ENCODE data around the gene GNL3.
"Not testable (repeated sequence)": the region's sequence is repeated elsewhere in the genome, so short reads cannot be mapped to it uniquely, and the experiment has no call there.

The GNL3 gene

GRCh38 chr3:52724511-52724910 is 38.7 kb downstream of the GNL3 start:
- Histone ChIP-seq H3K4me3 (ENCODE audit: low read depth, low read length, poor library complexity, severe bottlenecking) (no peak overlapping the region), H3K9me2 (ENCODE audit: low read depth, low read length) (no peaks in the 10 kb centered on the region), H3K27ac (ENCODE audit: low read depth, low read length, poor library complexity, severe bottlenecking) (no peak overlapping the region), H3K4me1 (ENCODE audit: insufficient read depth, low read length, severe bottlenecking) (no peaks in the 10 kb centered on the region), H3K27me3 (ENCODE audit: insufficient read depth, low read length) (no peaks in the 10 kb centered on the region), H3K9me3 (ENCODE audit: low read length) (peaks cover 6% of the 10 kb centered on the region; the same call in 1 of the 2 replicates), H3K9ac (ENCODE audit: low read length) (no peak overlapping the region), H3K79me2 (ENCODE audit: insufficient read depth, low read length) (no peaks in the 10 kb centered on the region), H3K36me3 (ENCODE audit: insufficient read depth, low read length) (peaks cover 13% of the 10 kb centered on the region), H3K4me2 (ENCODE audit: low read length) (no peak overlapping the region), H3F3A (ENCODE audit: insufficient read depth, low read length) (no peaks in the 10 kb centered on the region), H4K20me1 (ENCODE audit: insufficient read depth, low read length) (no peaks in the 10 kb centered on the region), H2AFZ (ENCODE audit: low read length) (no peak overlapping the region)
- no peak for TF ChIP-seq CTCF (IDR thresholded peaks at IDR 0.05; ENCODE audit: low read length)
- TF ChIP-seq EZH2 (IDR thresholded peaks at IDR 0.05; ENCODE audit: borderline replicate concordance, low read length) = no peak

- H3K9me2 ChIP-seq (ENCODE audit: low read depth, low read length); H3K4me2 ChIP-seq (ENCODE audit: low read length); H4K20me1 ChIP-seq (ENCODE audit: insufficient read depth, low read length); H3K4me1 ChIP-seq (ENCODE audit: insufficient read depth, low read length, severe bottlenecking); H3K27me3 ChIP-seq (ENCODE audit: insufficient read depth, low read length); H3K79me2 ChIP-seq (ENCODE audit: insufficient read depth, low read length); H3K9ac ChIP-seq (ENCODE audit: low read length); H3K27ac ChIP-seq (ENCODE audit: low read depth, low read length, poor library complexity, severe bottlenecking); H3K4me3 ChIP-seq (ENCODE audit: low read depth, low read length, poor library complexity, severe bottlenecking); H2AFZ ChIP-seq (ENCODE audit: low read length); H3F3A ChIP-seq (ENCODE audit: insufficient read depth, low read length): not testable (repeated sequence)
- Histone ChIP-seq H3K36me3 (ENCODE audit: insufficient read depth, low read length) (peaks cover 35% of the 10 kb centered on the region), H3K9me3 (ENCODE audit: low read length) (peaks cover 20% of the 10 kb centered on the region)
Measured at GRCh38 chr3:52728753-52729152, 42.9 kb downstream of the GNL3 start.

GRCh38 chr3:52730681-52731080 is 44.8 kb downstream of the GNL3 start:
- Histone ChIP-seq H3K4me1 (ENCODE audit: insufficient read depth, low read length, severe bottlenecking) (no peaks in the 10 kb centered on the region), H3K27ac (ENCODE audit: low read depth, low read length, poor library complexity, severe bottlenecking) (no peak overlapping the region), H3K36me3 (ENCODE audit: insufficient read depth, low read length) (peaks cover 53% of the 10 kb centered on the region), H3K9me3 (ENCODE audit: low read length) (peaks cover 20% of the 10 kb centered on the region), H3F3A (ENCODE audit: insufficient read depth, low read length) (no peaks in the 10 kb centered on the region), H3K4me3 (ENCODE audit: low read depth, low read length, poor library complexity, severe bottlenecking) (no peak overlapping the region), H3K4me2 (ENCODE audit: low read length) (no peak overlapping the region), H3K9me2 (ENCODE audit: low read depth, low read length) (no peaks in the 10 kb centered on the region), H2AFZ (ENCODE audit: low read length) (no peak overlapping the region), H3K27me3 (ENCODE audit: insufficient read depth, low read length) (no peaks in the 10 kb centered on the region), H4K20me1 (ENCODE audit: insufficient read depth, low read length) (no peaks in the 10 kb centered on the region), H3K79me2 (ENCODE audit: insufficient read depth, low read length) (no peaks in the 10 kb centered on the region), H3K9ac (ENCODE audit: low read length) (no peak overlapping the region)
- no peak for TF ChIP-seq CTCF (IDR thresholded peaks at IDR 0.05; ENCODE audit: low read length)
- no peak for TF ChIP-seq EZH2 (IDR thresholded peaks at IDR 0.05; ENCODE audit: borderline replicate concordance, low read length)

- no peak overlapping the region for H2AFZ ChIP-seq (ENCODE audit: low read length)
- H3K79me2 ChIP-seq (ENCODE audit: insufficient read depth, low read length) = no peaks in the 10 kb centered on the region
- no peaks in the 10 kb centered on the region for H3K4me1 ChIP-seq (ENCODE audit: insufficient read depth, low read length, severe bottlenecking)
- no peaks in the 10 kb centered on the region for H3F3A ChIP-seq (ENCODE audit: insufficient read depth, low read length)
- H3K4me2 ChIP-seq (ENCODE audit: low read length) = no peak overlapping the region
- H3K9ac ChIP-seq (ENCODE audit: low read length) = no peak overlapping the region
- H3K27me3 ChIP-seq (ENCODE audit: insufficient read depth, low read length) = no peaks in the 10 kb centered on the region
- H3K36me3 ChIP-seq (ENCODE audit: insufficient read depth, low read length) = peaks cover 61% of the 10 kb centered on the region
- H4K20me1 ChIP-seq (ENCODE audit: insufficient read depth, low read length) = no peaks in the 10 kb centered on the region
- no peaks in the 10 kb centered on the region for H3K9me2 ChIP-seq (ENCODE audit: low read depth, low read length)
- H3K27ac ChIP-seq (ENCODE audit: low read depth, low read length, poor library complexity, severe bottlenecking) = no peak overlapping the region
- H3K4me3 ChIP-seq (ENCODE audit: low read depth, low read length, poor library complexity, severe bottlenecking) = no peak overlapping the region
- peaks cover 20% of the 10 kb centered on the region for H3K9me3 ChIP-seq (ENCODE audit: low read length)
- TF ChIP-seq CTCF (IDR thresholded peaks at IDR 0.05; ENCODE audit: low read length) (no peak), EZH2 (IDR thresholded peaks at IDR 0.05; ENCODE audit: borderline replicate concordance, low read length) (no peak)
Measured at GRCh38 chr3:52731590-52731989, 45.8 kb downstream of the GNL3 start.
